DOHH2 (cell line): Measurements from ENCODE around the gene SIM1.

Experiments used
- H3F3A ChIP-seq: fragments of 200-600 bp; sonication (generic), shearing (Covaris generic); 2 replicates; pipeline ENCODE4 v1.6.0; 2016; ENCODE audit warnings: antibody characterized with exemption, mild to moderate bottlenecking; ENCODE audit not compliant: control insufficient read depth, insufficient read depth
- H3K27ac ChIP-seq: fragments of 200-600 bp; sonication (generic); 2 replicates; pipeline ENCODE4 v1.5.1; 2014; ENCODE audit warnings: low read depth, mild to moderate bottlenecking, low read length, moderate library complexity
- H3K27me3 ChIP-seq: fragments of 200-600 bp; sonication (generic); 2 replicates; pipeline ENCODE4 v1.6.1; 2014; ENCODE audit warnings: mild to moderate bottlenecking, low read length, mixed read lengths; ENCODE audit not compliant: control insufficient read depth
- H3K36me3 ChIP-seq: fragments of 200-600 bp; sonication (generic); 2 replicates; pipeline ENCODE4 v1.6.1; 2014; ENCODE audit warnings: mild to moderate bottlenecking, low read length, moderate library complexity, mixed read lengths; ENCODE audit not compliant: control insufficient read depth
- H3K4me1 ChIP-seq: fragments of 200-600 bp; sonication (generic); 2 replicates; pipeline ENCODE4 v1.6.1; 2014; ENCODE audit warnings: mild to moderate bottlenecking, low read length, mixed read lengths; ENCODE audit not compliant: control insufficient read depth
- H3K4me2 ChIP-seq: fragments of 200-600 bp; sonication (generic); 2 replicates; pipeline ENCODE4 v1.6.0; 2014; ENCODE audit warnings: mild to moderate bottlenecking, low read length, moderate library complexity
- H3K4me3 ChIP-seq: fragments of 200-600 bp; sonication (generic); 2 replicates; pipeline ENCODE4 v1.5.1; 2014; ENCODE audit warnings: mild to moderate bottlenecking, low read length, mixed read lengths
- H3K79me2 ChIP-seq: fragments of 200-600 bp; sonication (generic); 2 replicates; pipeline ENCODE4 v1.6.1; 2014; ENCODE audit warnings: mild to moderate bottlenecking, low read length, mixed read lengths; ENCODE audit not compliant: control insufficient read depth
- H3K9me2 ChIP-seq: fragments of 200-600 bp; sonication (generic); replicated peaks from 2 replicates; pipeline ENCODE4 v1.6.1; 2014; ENCODE audit warnings: mild to moderate bottlenecking, low read length, mixed read lengths; ENCODE audit not compliant: control insufficient read depth
- H3K9me3 ChIP-seq: fragments of 200-600 bp; sonication (generic); 2 replicates; pipeline ENCODE4 v1.6.1; 2014; ENCODE audit warnings: antibody characterized with exemption, low read length, mixed read lengths; ENCODE audit not compliant: control insufficient read depth, insufficient read depth
- H4K20me1 ChIP-seq: fragments of 200-600 bp; sonication (generic); 2 replicates; pipeline ENCODE4 v1.6.0; 2014; ENCODE audit warnings: low read depth, mild to moderate bottlenecking, antibody characterized with exemption, low read length, moderate library complexity; ENCODE audit not compliant: control insufficient read depth, insufficient read depth
- CTCF ChIP-seq: fragments of 200-600 bp; sonication (generic); IDR thresholded peaks from one replicate; pipeline ENCODE4 v1.5.1; 2014; ENCODE audit warnings: antibody characterized with exemption, mild to moderate bottlenecking, low read depth, low read length; ENCODE audit not compliant: poor library complexity, severe bottlenecking
- EZH2phosphoT487 ChIP-seq: fragments of 200-600 bp; sonication (generic); IDR thresholded peaks from 2 replicates; pipeline ENCODE4 v1.6.1; 2017; ENCODE audit warnings: borderline replicate concordance, mild to moderate bottlenecking, antibody characterized with exemption, low read length, moderate library complexity, mixed read lengths

Gene SIM1

GRCh38 chr6:100347901-100348550, 116.7 kb downstream of the SIM1 start:
- Histone ChIP-seq H3K4me3 (no peak overlapping the region), H3K79me2 (no peaks in the 10 kb centered on the region), H3K27me3 (no peaks in the 10 kb centered on the region), H3K36me3 (no peaks in the 10 kb centered on the region), H3K27ac (no peak overlapping the region), H4K20me1 (no peaks in the 10 kb centered on the region), H3K9me3 (no peaks in the 10 kb centered on the region), H3K9me2 (no peaks in the 10 kb centered on the region; the same call in 1 of the 2 replicates), H3K4me2 (no peak overlapping the region), H3F3A (no peaks in the 10 kb centered on the region), H3K4me1 (no peaks in the 10 kb centered on the region)
- no peak for TF ChIP-seq EZH2phosphoT487

- no peak overlapping the region for H3K27ac ChIP-seq
- H3K36me3 ChIP-seq = no peaks in the 10 kb centered on the region
- no peaks in the 10 kb centered on the region for H3K79me2 ChIP-seq
- H3K4me1 ChIP-seq = no peaks in the 10 kb centered on the region
- H3K27me3 ChIP-seq = no peaks in the 10 kb centered on the region
- H3K4me2 ChIP-seq = no peak overlapping the region
- no peaks in the 10 kb centered on the region for H3K9me3 ChIP-seq
- H4K20me1 ChIP-seq = no peaks in the 10 kb centered on the region
- no peaks in the 10 kb centered on the region for H3F3A ChIP-seq
- no peak overlapping the region for H3K4me3 ChIP-seq
- no peaks in the 10 kb centered on the region; the same call in 1 of the 2 replicates for H3K9me2 ChIP-seq
- TF ChIP-seq EZH2phosphoT487 (no peak), CTCF (no peak)
These were observed 117.9 kb downstream of the SIM1 start for GRCh38 chr6:100346828-100347227.

- H3K27ac ChIP-seq = no peak overlapping the region
These were observed 118.5 kb downstream of the SIM1 start for GRCh38 chr6:100346203-100346602.

More at GRCh38 chr6:100346203-100346602, 118.5 kb downstream of the SIM1 start:
- Histone ChIP-seq H3K36me3 (no peaks in the 10 kb centered on the region), H3F3A (no peaks in the 10 kb centered on the region), H3K4me1 (no peaks in the 10 kb centered on the region), H3K9me3 (no peaks in the 10 kb centered on the region), H4K20me1 (no peaks in the 10 kb centered on the region), H3K27me3 (no peaks in the 10 kb centered on the region), H3K4me3 (no peak overlapping the region), H3K79me2 (no peaks in the 10 kb centered on the region), H3K4me2 (no peak overlapping the region), H3K9me2 (no peaks in the 10 kb centered on the region; the same call in 1 of the 2 replicates)
- TF ChIP-seq EZH2phosphoT487 (no peak), CTCF (no peak)
